Upper lobe of left lung (tissue), 6 donors: ENCODE data around the gene MEIOSIN. TPM values are rescaled to one million over a fixed set of nuclear protein-coding genes. Genes with fewer than 3 reads are reported as not detected.

Experiments used
- ATAC-seq, 2 donors: fragments of 200-7000 bp; cut with Tn5 transposase; one replicate each; pipeline ENCODE4 v1.9.1; 2022; ENCODE audit warnings: mild to moderate bottlenecking in 2 of 2, moderate library complexity in 2 of 2; ENCODE audit not compliant: low FRiP score in 2 of 2
- DNase-seq, 2 donors: peaks; one replicate each; pipeline ENCODE4 v3.0.0-alpha.2; 2019 to 2020
- H3K27ac ChIP-seq, 4 donors: fragments of 200-600 bp; sonication (generic); one replicate each; pipeline ENCODE4 v1.5.1; 2016 to 2019
- H3K27me3 ChIP-seq, 4 donors: fragments of 200-600 bp; sonication (generic); one replicate each; pipeline ENCODE4 v1.5.1; 2017 to 2019
- H3K36me3 ChIP-seq, 4 donors: fragments of 200-600 bp; sonication (generic); one replicate each; pipeline ENCODE4 v1.5.1; 2016 to 2019
- H3K4me1 ChIP-seq, 4 donors: fragments of 200-600 bp; sonication (generic); one replicate each; pipeline ENCODE4 v1.5.1; 2018 to 2019
- H3K4me3 ChIP-seq, 4 donors: fragments of 200-600 bp; sonication (generic); one replicate each; pipeline ENCODE4 v1.5.1; 2017 to 2019; ENCODE audit warnings: mild to moderate bottlenecking in 2 of 4, moderate library complexity in 1 of 4
- H3K9me3 ChIP-seq, 4 donors: fragments of 200-600 bp; sonication (generic); one replicate each; pipeline ENCODE4 v1.5.1; 2018 to 2019
- EP300 ChIP-seq, 4 donors: sonication (generic); formaldehyde crosslinking; IDR thresholded peaks; one replicate each; pipeline ENCODE4 v1.5.1; 2017; ENCODE audit warnings: antibody characterized with exemption in 4 of 4, control low read depth in 2 of 4
- POLR2A ChIP-seq, 4 donors: fragments of 450-650 bp; IDR thresholded peaks; one replicate each; pipeline ENCODE4 v1.5.1; 2016 to 2017; ENCODE audit warnings: antibody characterized with exemption in 4 of 4, mild to moderate bottlenecking in 2 of 4
- POLR2AphosphoS5 ChIP-seq, 2 donors: sonication (generic); formaldehyde crosslinking; IDR thresholded peaks; one replicate each; pipeline ENCODE4 v1.5.1; 2017; ENCODE audit warnings: antibody characterized with exemption in 2 of 2
- WGBS, 2 donors: methylation state at CpG; one replicate each; pipeline ENCODE4 v1.1.5; 2017 to 2018; 5-methylcytosine and 5-hydroxymethylcytosine counted together
- total RNA-seq, 6 donors: library from RNA; depleted of rRNA in 4 of 6; stranded (reverse); fragments of >200 nt in 4 of 6; gene quantifications; one replicate each; pipeline versions ENCODE4 v1.1.0 to v1.2.1, GENCODE V29; 2016 to 2021
- TF ChIP-seq, protein P1 (sequence below), 6 experiments: fragments of 450-650 bp in 4 of 6; fragments of 200-600 bp in 2 of 6; sonication (generic) in 2 of 6; IDR thresholded peaks; one replicate each; pipeline ENCODE4 v1.5.1; 2016 to 2019; ENCODE audit warnings: antibody characterized with exemption in 6 of 6
- donor health status: DM: no; HTN: no; CAD: no; lungs with moderate emphysema.
- donor health status: DM: no; HTN: yes; CAD: no; lungs with severe emphysema.

Gene MEIOSIN
- total RNA-seq, 6 donors from 2014 or later = not detected

DNA sequence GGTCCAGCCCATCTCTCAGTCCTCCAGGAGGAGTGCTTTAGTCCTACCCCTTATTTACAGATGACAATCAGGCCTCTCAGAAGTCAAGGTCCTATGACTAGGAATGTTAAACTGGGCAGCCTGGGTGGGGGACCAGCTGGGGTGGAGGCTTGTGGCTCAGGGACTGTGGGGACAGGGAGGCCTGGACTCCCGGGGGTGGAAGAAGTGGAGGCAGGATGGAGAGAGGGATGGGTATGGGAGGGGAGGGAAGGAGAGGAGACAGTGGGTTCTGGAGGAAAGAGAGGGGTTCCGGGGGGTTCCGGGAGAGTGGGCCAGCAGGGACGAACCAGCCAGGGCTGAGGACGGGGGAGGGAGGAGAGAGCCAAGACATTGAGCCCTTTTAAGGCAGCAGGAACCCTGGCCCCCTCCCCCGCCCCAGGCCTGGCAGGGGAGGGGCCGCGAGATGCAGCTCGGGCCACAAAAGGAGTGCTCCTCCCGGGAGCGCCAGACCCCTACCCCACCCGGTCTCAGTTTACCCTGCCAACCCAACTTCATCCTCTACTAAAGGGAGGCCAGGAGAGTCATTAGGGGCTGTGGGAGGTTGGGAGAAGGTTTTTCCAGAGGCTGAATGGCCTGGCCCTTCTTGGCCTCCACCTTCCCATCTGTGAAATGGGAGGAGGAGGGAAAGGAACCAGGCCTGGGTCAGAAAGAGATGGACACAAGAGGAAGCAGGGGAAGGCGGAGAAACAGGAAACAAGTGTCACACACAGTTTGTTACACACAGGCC is 47.4 kb downstream of the MEIOSIN start:
- WGBS, 2 donors = 38 to 45% methylated on average over 12 to 13 of the region's 13 CpGs
- H3K27me3 ChIP-seq = no peaks in the 10 kb centered on the region
- no peak for ATAC-seq

GRCh38 chr19:45781214-45782161 is 48.2 kb downstream of the MEIOSIN start:
- Histone ChIP-seq H3K4me1 (peaks cover 35 to 58% (median 43%) of the 10 kb centered on the region in 4 donors), H3K9me3 (no peaks in the 10 kb centered on the region), H3K27ac (peak overlapping the region; percentile 75 to 84 (median 82)), H3K36me3 (peaks cover 0 to 44% (median 28%) of the 10 kb centered on the region in 4 donors), H3K4me3 (peak overlapping the region; percentile 17 to 58 (median 51)), H3K27me3 (no peaks in the 10 kb centered on the region)
- ATAC-seq (peak in 1 of 2 donors; percentile 23), DNase-seq (peak; percentile 48 to 86)
- 42 to 70% methylated on average over 8 to 12 of the region's 17 CpGs for WGBS, 2 donors
- TF ChIP-seq EP300 (IDR thresholded peaks at IDR 0.05) = no peak
- no peak for TF ChIP-seq POLR2A (IDR thresholded peaks at IDR 0.05)
- TF ChIP-seq, protein P1, sequence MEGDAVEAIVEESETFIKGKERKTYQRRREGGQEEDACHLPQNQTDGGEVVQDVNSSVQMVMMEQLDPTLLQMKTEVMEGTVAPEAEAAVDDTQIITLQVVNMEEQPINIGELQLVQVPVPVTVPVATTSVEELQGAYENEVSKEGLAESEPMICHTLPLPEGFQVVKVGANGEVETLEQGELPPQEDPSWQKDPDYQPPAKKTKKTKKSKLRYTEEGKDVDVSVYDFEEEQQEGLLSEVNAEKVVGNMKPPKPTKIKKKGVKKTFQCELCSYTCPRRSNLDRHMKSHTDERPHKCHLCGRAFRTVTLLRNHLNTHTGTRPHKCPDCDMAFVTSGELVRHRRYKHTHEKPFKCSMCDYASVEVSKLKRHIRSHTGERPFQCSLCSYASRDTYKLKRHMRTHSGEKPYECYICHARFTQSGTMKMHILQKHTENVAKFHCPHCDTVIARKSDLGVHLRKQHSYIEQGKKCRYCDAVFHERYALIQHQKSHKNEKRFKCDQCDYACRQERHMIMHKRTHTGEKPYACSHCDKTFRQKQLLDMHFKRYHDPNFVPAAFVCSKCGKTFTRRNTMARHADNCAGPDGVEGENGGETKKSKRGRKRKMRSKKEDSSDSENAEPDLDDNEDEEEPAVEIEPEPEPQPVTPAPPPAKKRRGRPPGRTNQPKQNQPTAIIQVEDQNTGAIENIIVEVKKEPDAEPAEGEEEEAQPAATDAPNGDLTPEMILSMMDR (IDR thresholded peaks at IDR 0.05) = no peak
- no peak for TF ChIP-seq POLR2AphosphoS5 (IDR thresholded peaks at IDR 0.05)

More for the DNA sequence above, 47.4 kb downstream of the MEIOSIN start:
- TF ChIP-seq POLR2AphosphoS5 (IDR thresholded peaks at IDR 0.05) (no peak), POLR2A (IDR thresholded peaks at IDR 0.05) (no peak), EP300 (IDR thresholded peaks at IDR 0.05) (no peak)
- TF ChIP-seq, protein P1 (IDR thresholded peaks at IDR 0.05) = no peak
- peaks cover 35 to 58% (median 43%) of the 10 kb centered on the region in 4 donors for H3K4me1 ChIP-seq
- H3K4me3 ChIP-seq = peak overlapping the region in 3 of 4 donors; percentile 47 to 58 (median 55)
- H3K9me3 ChIP-seq = no peaks in the 10 kb centered on the region
- DNase-seq = no peak
- peak overlapping the region in 3 of 4 donors; percentile 37 to 84 (median 82) for H3K27ac ChIP-seq
- H3K36me3 ChIP-seq = peaks cover 0 to 37% (median 21%) of the 10 kb centered on the region in 4 donors

GRCh38 chr19:45782162-45782691 is 49.0 kb downstream of the MEIOSIN start, which contains the start of gene DMPK:
DMPK (minus strand) TSS chr19:45782490; CDS start chr19:45782352, 138 bp downstream.
- peak in 1 of 2 donors; percentile 84 for DNase-seq
- Histone ChIP-seq H3K27me3 (no peaks in the 10 kb centered on the region), H3K9me3 (no peaks in the 10 kb centered on the region), H3K4me3 (peak within 1 kb of the TSS; percentile 17 to 58 (median 51)), H3K36me3 (peaks cover 0 to 44% (median 27%) of the 10 kb centered on the region in 4 donors), H3K27ac (peak within 1 kb of the TSS; percentile 75 to 84 (median 82)), H3K4me1 (peaks cover 35 to 58% (median 43%) of the 10 kb centered on the region in 4 donors)
- WGBS, 2 donors = 18% methylated on average over 13 of the region's 18 CpGs; no CpG with 5 or more reads in 1 of the 2 donors
- TF ChIP-seq, protein P1 (IDR thresholded peaks at IDR 0.05) = no peak
- TF ChIP-seq EP300 (IDR thresholded peaks at IDR 0.05) = no peak
- peak in 2 of 4 donors; percentile 19 to 25 for TF ChIP-seq POLR2A (IDR thresholded peaks at IDR 0.05)
- TF ChIP-seq POLR2AphosphoS5 (IDR thresholded peaks at IDR 0.05) = peak in 1 of 2 donors; percentile 19
- peak; percentile 0 to 51 for ATAC-seq
